Panc1 (cell line): Measurements from ENCODE around the gene HGFAC.

ENCODE experiments used
- POLR2AphosphoS5 ChIP-seq: IDR thresholded peaks from 2 replicates; pipeline ENCODE4 v1.6.1; 2012; ENCODE audit warnings: mild to moderate bottlenecking, low read depth, low read length, moderate library complexity
- SIN3A ChIP-seq: IDR thresholded peaks from 2 replicates; pipeline ENCODE4 v1.6.1; 2012; ENCODE audit warnings: low read depth, mild to moderate bottlenecking, low read length, moderate library complexity, borderline replicate concordance; ENCODE audit not compliant: insufficient read depth
- TF ChIP-seq, protein P1 (sequence below): fragments of 450-650 bp; IDR thresholded peaks from 2 replicates; pipeline ENCODE4 v1.5.1; 2017; ENCODE audit warnings: mild to moderate bottlenecking
- TF ChIP-seq, protein P2 (sequence below), 2 experiments: IDR thresholded peaks; 2 replicates each; pipeline ENCODE4 v1.6.1; 2011 to 2012; ENCODE audit warnings: low read depth in 2 of 2, control low read depth in 1 of 2, low read length in 1 of 2, mild to moderate bottlenecking in 1 of 2, moderate library complexity in 1 of 2; ENCODE audit not compliant: insufficient read depth in 1 of 2

DNA sequence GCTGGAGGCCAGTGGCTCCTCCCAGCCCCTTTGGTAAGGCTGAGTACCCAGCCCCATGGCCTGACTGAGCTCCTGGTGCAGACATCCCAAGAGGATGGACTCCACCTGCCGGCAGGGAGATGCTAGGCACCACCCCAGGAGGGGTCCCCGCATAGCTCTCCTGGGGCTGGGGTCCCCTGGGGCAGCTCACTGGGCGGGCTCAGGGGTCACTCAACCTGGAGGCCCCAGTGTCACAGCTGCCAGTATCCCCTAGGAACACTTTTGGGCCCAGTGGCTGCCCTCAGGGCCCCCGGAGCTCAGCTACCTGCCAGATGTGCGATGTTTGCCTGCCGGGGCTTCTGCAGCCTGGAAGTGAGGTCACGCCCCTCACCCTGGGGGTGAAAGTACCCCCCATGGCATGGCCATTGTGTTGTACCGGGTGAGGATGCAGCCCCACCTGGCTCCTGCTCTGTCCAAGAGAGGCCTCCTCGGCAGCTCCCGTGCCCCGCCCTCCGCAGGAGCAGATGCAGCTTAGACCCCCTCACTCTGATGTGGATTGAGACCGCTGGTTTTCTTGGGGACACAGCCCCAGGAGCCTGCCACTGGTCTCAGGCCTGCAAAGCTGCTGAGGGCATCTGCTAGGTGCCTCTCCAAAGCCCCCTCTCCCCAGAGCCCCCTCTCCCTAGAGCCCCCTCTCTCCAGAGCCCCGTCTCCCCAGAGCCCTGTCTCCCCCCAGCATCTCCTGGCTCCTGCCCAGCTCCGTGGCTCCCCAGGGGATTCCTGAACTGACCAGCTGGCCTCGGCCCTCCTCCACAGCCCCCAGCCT is 6.7 kb upstream of the HGFAC start:
- TF ChIP-seq POLR2AphosphoS5 (no peak), SIN3A (no peak)
- TF ChIP-seq, protein P1, sequence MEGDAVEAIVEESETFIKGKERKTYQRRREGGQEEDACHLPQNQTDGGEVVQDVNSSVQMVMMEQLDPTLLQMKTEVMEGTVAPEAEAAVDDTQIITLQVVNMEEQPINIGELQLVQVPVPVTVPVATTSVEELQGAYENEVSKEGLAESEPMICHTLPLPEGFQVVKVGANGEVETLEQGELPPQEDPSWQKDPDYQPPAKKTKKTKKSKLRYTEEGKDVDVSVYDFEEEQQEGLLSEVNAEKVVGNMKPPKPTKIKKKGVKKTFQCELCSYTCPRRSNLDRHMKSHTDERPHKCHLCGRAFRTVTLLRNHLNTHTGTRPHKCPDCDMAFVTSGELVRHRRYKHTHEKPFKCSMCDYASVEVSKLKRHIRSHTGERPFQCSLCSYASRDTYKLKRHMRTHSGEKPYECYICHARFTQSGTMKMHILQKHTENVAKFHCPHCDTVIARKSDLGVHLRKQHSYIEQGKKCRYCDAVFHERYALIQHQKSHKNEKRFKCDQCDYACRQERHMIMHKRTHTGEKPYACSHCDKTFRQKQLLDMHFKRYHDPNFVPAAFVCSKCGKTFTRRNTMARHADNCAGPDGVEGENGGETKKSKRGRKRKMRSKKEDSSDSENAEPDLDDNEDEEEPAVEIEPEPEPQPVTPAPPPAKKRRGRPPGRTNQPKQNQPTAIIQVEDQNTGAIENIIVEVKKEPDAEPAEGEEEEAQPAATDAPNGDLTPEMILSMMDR, result no peak
- TF ChIP-seq, protein P2, sequence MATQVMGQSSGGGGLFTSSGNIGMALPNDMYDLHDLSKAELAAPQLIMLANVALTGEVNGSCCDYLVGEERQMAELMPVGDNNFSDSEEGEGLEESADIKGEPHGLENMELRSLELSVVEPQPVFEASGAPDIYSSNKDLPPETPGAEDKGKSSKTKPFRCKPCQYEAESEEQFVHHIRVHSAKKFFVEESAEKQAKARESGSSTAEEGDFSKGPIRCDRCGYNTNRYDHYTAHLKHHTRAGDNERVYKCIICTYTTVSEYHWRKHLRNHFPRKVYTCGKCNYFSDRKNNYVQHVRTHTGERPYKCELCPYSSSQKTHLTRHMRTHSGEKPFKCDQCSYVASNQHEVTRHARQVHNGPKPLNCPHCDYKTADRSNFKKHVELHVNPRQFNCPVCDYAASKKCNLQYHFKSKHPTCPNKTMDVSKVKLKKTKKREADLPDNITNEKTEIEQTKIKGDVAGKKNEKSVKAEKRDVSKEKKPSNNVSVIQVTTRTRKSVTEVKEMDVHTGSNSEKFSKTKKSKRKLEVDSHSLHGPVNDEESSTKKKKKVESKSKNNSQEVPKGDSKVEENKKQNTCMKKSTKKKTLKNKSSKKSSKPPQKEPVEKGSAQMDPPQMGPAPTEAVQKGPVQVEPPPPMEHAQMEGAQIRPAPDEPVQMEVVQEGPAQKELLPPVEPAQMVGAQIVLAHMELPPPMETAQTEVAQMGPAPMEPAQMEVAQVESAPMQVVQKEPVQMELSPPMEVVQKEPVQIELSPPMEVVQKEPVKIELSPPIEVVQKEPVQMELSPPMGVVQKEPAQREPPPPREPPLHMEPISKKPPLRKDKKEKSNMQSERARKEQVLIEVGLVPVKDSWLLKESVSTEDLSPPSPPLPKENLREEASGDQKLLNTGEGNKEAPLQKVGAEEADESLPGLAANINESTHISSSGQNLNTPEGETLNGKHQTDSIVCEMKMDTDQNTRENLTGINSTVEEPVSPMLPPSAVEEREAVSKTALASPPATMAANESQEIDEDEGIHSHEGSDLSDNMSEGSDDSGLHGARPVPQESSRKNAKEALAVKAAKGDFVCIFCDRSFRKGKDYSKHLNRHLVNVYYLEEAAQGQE (IDR thresholded peaks at IDR 0.05; ENCODE audit: insufficient read depth in 1 of 2, low read depth in 2 of 2, low read length in 1 of 2), result no peak
